Activated CD4-positive, alpha-beta T cell treated with anti-CD3 and anti-CD28 coated beads for 48 hours (primary cell): ENCODE data around the gene MARCKS.

Source experiments
- DNase-seq: peaks from one replicate; pipeline ENCODE4 v3.0.0-alpha.2; 2020

The MARCKS gene, protein sequence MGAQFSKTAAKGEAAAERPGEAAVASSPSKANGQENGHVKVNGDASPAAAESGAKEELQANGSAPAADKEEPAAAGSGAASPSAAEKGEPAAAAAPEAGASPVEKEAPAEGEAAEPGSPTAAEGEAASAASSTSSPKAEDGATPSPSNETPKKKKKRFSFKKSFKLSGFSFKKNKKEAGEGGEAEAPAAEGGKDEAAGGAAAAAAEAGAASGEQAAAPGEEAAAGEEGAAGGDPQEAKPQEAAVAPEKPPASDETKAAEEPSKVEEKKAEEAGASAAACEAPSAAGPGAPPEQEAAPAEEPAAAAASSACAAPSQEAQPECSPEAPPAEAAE

DNA sequence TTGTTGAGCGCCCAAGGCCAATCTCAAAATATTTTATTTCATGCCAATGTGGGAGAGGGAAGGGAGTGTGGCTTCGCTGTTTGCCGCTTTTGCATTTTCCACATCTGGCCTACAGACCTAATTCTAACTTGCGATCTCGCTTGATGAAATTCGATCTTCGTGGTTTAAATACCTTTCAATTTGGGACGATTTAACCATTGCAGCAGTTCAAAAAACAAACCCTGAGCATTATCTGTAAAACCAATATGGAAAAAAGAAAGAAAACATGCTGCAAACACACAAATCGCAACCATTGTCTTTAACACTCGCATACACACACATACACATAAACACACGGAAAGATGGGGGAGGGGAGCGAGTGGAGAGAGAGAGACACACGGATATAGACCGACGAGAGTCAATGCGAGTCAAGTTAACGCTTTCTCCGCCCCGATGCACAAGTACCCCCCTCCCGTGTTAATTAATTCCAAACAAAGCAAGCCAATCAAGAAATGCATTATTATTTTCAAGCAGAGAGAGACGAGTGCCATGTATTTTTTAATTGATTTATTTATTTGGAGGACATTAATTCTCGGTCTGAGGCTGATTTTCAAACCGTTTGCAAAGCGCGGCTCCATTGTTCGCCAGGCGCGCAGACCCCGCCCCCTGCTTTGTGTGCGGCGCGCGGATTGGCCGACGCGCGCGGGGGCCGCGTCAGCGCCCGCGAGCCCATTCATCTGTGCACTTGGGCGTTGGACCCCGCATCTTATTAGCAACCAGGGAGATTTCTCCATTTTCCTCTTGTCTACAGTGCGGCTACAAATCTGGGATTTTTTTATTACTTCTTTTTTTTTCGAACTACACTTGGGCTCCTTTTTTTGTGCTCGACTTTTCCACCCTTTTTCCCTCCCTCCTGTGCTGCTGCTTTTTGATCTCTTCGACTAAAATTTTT lies at the start of gene MARCKS:
Gene MARCKS (plus strand): TSS at position 721 of the 931 bp plus-strand sequence. CDS start 401 bp downstream, outside the sequence.
- DNase-seq, result peak; percentile 56

DNA sequence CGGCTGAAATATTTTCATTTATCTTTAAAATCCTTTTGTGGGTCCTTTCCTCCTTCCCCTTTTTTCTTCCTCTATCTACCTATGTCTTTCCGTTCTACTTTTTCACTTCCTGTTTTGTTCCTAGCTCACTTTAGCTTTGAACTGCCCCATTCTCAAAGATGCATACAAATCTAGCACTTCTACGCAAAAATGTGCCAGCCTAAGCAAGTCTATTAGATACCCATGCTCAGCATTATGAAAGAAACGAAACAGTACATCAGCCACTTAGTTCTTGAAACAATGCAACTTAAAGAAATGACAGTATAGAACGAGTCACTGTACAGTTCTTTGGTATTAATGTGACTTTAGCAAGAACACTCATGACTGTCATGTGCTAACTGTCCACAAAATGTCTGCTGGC lies 47.3 kb upstream of the MARCKS start:
- DNase-seq, result no peak

DNA sequence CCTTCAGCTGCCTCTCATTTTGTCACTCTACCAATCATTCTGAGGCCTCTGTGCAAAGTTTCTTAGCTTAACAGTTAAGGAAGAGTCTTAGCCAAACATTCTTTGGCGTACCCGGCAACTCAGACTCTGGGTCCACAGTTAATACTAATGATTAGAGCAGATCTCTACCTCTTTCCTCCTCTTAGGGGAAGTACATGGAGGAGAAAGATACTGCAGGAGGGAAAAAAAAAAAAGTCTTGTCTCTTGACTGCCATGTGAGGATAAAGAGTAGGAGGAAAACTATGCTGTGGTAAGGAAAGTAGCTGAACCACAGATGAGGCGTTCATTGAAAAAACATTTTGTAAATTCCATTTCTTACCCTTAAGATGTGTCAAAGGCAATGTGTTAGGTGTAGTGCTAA lies 44.0 kb upstream of the MARCKS start:
- DNase-seq, result no peak

DNA sequence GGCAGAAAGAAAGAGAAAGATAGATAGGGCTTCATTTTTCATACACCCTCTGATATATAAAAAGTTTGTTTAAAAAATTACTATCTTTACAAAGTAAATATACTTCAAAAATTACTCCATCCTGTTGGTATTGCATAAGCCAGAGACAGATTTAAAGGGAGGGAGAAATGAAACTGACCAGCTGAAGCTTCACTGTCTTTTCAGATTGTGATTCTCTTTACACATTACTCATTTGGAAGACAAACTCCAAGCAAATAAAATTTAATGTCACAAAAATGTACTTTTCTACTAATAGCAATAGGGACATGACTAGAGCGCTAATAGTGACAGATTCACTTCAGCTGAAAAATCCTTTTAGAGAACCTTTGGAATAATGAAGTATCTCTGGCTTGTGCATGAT lies 38.6 kb upstream of the MARCKS start:
- DNase-seq, result no peak

DNA sequence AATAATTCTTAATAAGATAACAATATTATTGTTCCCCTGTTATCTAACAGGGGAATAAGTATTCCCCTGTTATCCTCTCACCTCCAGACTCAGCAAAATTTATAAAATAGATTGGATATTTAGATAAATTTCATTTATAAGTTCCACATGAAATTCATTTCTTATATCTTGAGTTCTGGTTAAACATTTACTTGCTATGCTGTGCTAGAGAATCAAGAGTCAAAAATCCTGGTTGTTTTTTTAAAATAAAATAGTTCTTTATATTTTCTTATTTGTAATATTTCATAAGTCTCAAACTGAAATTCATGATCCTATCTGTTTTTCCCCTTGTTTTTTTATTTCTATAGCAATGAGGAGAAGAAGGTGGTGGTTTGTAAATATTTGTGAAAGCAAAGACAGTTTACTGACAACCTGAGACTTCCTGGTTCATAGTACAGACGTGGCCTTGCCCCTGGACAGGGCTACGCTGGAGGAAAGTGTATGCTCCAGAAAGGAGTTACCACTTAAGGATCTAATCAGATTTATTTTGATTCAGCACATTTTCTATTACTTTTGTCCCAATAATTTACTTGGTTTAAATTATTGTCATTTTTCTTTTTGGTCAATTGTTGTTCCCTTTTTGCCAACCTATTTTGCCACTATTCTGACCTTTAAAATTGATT lies 37.8 kb upstream of the MARCKS start:
- no peak for DNase-seq

GRCh38 chr6:113820761-113821160 lies 36.4 kb upstream of the MARCKS start:
- no peak for DNase-seq

DNA sequence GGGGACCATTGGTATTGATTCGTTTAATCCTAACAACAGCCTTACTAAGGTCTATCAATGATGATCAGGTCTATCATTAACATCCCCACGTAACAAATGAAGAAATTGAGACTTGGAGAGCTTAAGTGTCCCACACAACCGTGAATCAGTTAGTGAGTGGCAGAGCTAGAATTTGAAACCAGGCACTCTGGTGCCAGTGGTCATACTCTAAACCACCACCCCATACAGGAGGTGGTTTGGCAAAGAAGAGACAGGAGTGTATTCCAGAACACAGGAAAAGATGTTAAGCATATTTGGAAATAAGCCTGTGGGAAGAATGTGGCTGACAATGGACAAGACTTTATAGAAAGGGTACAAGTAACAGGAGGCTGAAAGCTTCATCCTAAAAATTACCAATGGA lies 35.7 kb upstream of the MARCKS start:
- DNase-seq, result no peak

DNA sequence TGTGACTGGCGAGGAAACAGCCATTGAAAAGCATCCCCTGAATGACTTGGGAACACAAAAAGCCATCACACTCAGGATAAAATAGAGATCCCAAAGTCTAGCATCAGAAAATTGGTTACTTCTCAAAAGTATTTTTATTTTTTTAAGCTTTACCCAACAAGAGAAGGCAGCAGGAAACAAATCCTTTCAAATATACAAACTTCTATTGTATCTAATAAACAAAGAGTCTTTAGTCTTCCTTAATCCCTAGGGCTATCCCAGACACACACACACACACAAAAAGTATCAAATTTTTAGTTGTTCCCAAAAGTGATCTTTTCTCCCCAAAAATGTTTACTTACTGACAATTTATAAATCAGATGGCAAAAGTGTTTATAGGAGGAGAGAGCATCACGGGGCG lies 33.2 kb upstream of the MARCKS start:
- DNase-seq, result no peak

DNA sequence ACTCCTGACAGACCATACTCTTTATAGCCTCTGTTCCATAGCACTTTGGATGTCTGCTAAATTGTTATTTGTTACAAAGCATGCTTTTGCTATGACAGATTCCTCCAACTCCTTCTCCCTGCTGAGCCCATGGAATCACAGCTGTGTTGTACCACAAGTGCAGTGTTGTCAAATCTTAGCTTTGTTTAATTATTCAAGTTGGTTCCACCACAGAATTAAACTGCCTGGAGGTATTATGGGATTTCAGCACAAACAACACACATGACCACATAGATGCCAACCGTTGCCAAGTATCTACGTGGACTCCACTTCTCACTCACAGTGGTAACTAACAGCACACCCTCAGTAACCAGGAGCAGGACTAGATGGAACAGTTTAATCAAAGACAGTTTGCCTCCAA lies 32.7 kb upstream of the MARCKS start:
- DNase-seq, result no peak

- DNase-seq, result no peak
These were observed 32.3 kb upstream of the MARCKS start for GRCh38 chr6:113824866-113825265.

DNA sequence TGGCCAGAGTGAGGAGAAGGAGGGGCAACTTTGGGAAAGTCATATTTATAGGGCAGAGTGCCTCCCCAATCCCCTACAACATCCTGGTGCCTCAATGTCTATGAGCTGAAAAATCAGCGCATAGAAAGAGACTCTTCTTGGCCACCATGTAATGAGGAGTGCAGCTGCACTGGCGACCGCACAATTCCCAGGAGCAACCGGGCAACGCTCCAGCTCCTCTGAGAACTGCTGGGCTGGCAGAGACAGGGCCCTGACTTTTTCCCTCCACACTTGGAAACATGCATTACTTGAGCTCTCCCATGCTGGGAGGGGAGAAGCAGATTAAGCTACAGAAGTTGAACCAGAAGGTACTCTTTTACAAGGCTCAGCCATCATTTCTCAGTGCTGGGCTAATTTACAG lies 31.4 kb upstream of the MARCKS start:
- DNase-seq, result no peak

- DNase-seq, result no peak
These were observed 28.0 kb upstream of the MARCKS start for GRCh38 chr6:113828984-113829695.

DNA sequence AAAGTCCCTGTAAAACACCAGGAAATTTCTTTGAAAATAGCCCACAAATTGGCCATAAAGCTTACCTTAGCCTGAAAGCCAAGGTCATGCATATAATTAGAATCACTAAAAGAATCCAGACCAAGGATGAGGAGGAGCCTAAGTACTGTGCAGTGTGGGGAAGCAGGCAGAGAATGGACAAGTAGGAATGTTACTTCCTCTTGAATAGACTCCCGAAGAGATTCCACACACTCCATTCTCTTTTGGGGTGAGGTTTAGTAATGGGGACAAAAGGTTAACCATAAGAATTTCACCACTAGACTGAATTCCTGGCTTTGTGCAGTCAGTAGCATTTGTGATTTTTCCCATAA lies 27.5 kb upstream of the MARCKS start:
- DNase-seq, result no peak

GRCh38 chr6:113830140-113830539 lies 27.0 kb upstream of the MARCKS start:
- no peak for DNase-seq

DNA sequence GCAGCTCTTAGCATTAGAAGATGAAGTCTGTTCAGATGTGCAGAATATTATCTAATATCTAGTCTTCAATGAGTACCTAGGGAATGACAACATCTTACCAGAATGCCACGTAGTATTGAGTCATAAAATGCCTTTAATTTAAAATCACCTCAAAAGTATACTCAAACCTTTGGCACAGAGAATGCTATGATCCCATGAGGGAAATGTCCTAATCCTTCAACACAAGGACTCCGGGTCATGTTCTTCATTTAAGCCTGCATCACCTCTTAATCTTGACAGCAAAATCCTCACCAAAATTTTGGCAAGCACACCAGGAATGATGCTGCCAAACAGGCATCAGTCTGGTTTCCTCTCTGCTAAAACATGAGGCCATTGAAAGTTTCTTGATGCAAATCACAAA lies 23.6 kb upstream of the MARCKS start:
- DNase-seq, result no peak

DNA sequence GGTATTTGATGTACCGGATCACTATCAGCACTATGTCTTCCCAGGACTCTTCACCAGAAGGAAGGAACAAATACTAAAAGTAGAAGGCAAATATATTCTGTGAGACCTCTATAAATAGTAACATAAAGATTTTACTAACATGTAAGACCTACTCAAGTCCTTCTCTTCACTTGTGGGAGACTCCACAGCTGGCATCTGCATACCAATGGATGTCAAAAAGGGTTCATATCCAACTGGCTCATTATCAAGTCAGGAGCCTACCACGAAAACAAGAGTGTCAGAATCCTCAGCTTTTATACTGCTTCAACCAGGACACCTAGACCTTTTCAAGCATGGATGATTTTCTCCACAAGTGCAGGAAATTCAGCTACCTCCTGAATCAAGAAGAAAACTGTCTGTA lies 20.0 kb upstream of the MARCKS start:
- no peak for DNase-seq

DNA sequence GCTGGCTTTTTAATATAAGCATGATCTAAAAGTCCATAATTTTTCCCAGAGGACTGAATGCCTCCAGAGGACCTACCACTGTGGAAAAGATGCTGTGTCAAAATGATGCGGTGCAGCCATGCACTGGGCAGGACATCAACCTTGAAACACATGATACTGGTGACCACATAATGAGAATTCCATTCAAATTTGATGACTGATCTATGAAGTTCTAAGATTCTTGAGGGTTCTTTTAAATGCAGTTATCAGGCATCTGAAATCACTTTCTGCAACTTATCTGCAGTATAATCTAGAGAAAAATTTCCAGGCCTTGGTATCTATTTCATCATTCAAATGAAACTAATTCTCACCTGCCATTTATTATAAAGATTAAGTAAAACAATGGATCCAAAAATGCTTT lies 15.0 kb upstream of the MARCKS start:
- no peak for DNase-seq

DNA sequence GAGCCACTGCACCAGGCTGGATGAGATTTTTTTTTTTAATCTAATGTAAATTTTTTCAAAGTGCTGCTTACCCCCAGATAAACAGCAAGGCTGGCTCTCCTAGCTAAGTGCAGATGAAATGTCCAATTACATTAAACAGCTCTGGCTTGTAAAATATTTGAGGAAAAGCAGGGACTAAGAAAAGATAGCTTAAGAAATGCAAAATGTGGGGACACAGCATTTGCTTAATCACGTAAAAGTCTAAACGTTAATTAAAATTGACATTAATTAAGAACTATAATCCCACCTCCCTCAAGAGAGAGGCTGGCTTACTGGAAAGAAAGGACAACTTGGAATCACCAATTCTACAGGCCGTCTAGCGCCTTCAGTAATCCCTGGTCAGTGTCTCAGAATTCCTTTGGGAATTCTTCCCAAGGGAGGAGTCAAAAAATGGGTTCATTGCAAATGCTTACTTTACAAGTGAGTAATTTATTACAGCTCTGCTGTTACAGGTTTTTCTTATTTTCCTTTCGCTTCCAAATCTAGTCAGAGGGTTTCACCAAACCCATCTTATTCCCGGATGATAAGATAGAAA lies 13.6 kb upstream of the MARCKS start:
- DNase-seq, result no peak

DNA sequence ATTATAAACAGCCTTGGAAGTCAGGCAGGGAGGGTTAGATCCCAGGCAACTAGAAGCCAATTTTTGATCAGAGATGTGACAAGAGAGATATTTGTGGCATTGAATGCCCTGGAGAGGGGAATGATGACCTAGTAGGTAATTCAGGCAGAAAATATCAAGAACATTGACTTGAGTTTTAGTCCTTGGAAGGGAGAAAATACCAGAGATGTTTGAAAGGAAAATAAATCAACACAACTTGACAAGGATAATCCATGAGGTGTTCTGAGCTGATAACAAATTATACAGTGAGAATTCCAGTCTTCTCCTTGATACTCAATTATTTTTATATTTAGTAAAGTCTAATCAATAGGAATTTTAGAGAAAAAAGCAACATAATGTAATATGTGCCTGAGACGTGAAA lies 10.6 kb upstream of the MARCKS start:
- DNase-seq, result no peak

DNA sequence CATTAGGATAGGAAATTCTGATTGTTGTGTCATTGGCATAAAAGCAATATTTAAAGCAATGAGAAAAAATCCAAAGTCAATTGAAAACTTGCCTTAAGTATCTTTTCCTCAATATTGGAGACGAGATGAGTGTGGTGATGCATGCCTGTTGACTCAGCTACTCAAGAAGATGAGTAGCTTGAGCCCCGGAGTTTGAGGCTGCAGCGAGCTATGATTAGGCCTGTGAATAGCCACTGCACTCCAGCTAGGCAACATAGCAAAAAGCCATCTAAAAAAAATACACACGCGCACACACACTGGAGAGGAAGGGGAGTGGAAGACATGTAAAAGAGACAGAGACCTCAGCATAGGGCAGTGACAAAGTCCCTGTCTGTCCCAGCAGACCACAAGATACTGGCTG lies 9.7 kb upstream of the MARCKS start:
- DNase-seq, result no peak

DNA sequence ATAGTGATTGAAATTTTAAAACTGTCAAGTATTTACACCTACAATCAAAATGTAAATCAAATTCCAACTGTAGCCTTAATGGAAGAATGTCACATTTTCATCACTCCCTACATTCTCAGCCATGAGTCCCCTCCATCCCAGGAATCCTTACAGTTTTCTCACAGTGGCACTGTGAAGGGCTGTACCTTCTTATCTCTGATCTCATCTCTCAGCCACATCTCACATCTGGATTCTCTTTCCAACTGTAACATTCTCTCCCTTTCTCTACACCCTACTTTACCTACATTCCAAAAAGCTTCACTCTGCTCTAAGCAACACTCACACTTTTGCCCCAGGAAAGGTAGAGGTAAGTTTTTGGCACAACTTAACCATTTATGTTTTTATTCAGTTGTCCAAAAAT lies 8.9 kb upstream of the MARCKS start:
- no peak for DNase-seq

GRCh38 chr6:113848811-113849210 lies 8.3 kb upstream of the MARCKS start:
- no peak for DNase-seq

- no peak for DNase-seq
These were observed 3.9 kb upstream of the MARCKS start for GRCh38 chr6:113853252-113853651.
